Stimulated activated CD4-positive, alpha-beta T cell treated with anti-CD3 and anti-CD28 coated beads, Interleukin-15, amount 100 ng/mL, for 1 hour (primary cell): ENCODE results near the gene KIRREL2.
"Not testable (repeated sequence)": the region's sequence is repeated elsewhere in the genome, so short reads cannot be mapped to it uniquely, and the experiment has no call there.

Experiments
- DNase-seq, 2 donors: peaks; one replicate each; pipeline ENCODE4 v3.0.0-alpha.2; 2020; ENCODE audit warnings: low read depth in 1 of 2, low spot score in 1 of 2

The KIRREL2 gene

GRCh38 chr19:35897706-35898451, 41.2 kb downstream of the KIRREL2 start:
- no peak for DNase-seq

- no peak for DNase-seq
These were observed 41.7 kb downstream of the KIRREL2 start for GRCh38 chr19:35898499-35898809.

- peak; percentile 75 to 78 for DNase-seq
These were observed 43.0 kb downstream of the KIRREL2 start for GRCh38 chr19:35899547-35900214.

- no peak for DNase-seq
These were observed 44.4 kb downstream of the KIRREL2 start for GRCh38 chr19:35901055-35901644.

GRCh38 chr19:35901854-35902661, 45.3 kb downstream of the KIRREL2 start, which contains the start of gene HCST:
TSS of gene HCST (plus strand) at chr19:35902529. CDS start at chr19:35902594, 65 bp downstream.
- peak in 1 of 2 donors; percentile 26 for DNase-seq

GRCh38 chr19:35902870-35903475, 46.3 kb downstream of the KIRREL2 start:
- DNase-seq: no peak

- DNase-seq: peak; percentile 75 to 82
These were observed 47.0 kb downstream of the KIRREL2 start for GRCh38 chr19:35903550-35904179.

GRCh38 chr19:35904311-35905068, 47.8 kb downstream of the KIRREL2 start:
- DNase-seq: no peak

GRCh38 chr19:35905178-35905727, 48.5 kb downstream of the KIRREL2 start:
- no peak for DNase-seq

- DNase-seq: no peak
These were observed 50.6 kb downstream of the KIRREL2 start for GRCh38 chr19:35907377-35907745.

- DNase-seq: no peak
These were observed 51.3 kb downstream of the KIRREL2 start, which contains the start of gene TYROBP for GRCh38 chr19:35908010-35908441. TSS of gene TYROBP (minus strand) at chr19:35908295. CDS start at chr19:35908228, 67 bp downstream.

- DNase-seq: no peak
These were observed 52.4 kb downstream of the KIRREL2 start for GRCh38 chr19:35908973-35909683.

GRCh38 chr19:35909684-35910035, 52.9 kb downstream of the KIRREL2 start:
- DNase-seq: no peak

GRCh38 chr19:35910355-35910754, 53.6 kb downstream of the KIRREL2 start:
- DNase-seq: not testable (repeated sequence)

GRCh38 chr19:35911173-35911572, 54.5 kb downstream of the KIRREL2 start:
- no peak for DNase-seq

- DNase-seq: no peak
These were observed 55.1 kb downstream of the KIRREL2 start for GRCh38 chr19:35911790-35912189.

- no peak for DNase-seq
These were observed 56.9 kb downstream of the KIRREL2 start for GRCh38 chr19:35913589-35913988.

- no peak for DNase-seq
These were observed 58.7 kb downstream of the KIRREL2 start for GRCh38 chr19:35915443-35915842.
